HL-60 (cell line): ENCODE results near the gene ICAM2.

ENCODE experiments used
- DNase-seq, 2 experiments: peaks; one replicate each; pipeline ENCODE4 v3.0.0-alpha.2; 2010 to 2020; ENCODE audit warnings: low read depth in 1 of 2, low spot score in 1 of 2
- H3K27ac ChIP-seq: fragments of 250-450 bp; sonication (Bioruptor Pico); replicated peaks from 2 replicates; pipeline ENCODE4 v1.5.1; 2020; ENCODE audit warnings: mild to moderate bottlenecking, moderate library complexity
- H3K27me3 ChIP-seq: fragments of 250-450 bp; sonication (Bioruptor Pico); 2 replicates; pipeline ENCODE4 v1.5.1; 2021; ENCODE audit warnings: mild to moderate bottlenecking, moderate library complexity; ENCODE audit not compliant: insufficient read depth, poor library complexity, severe bottlenecking
- H3K4me3 ChIP-seq: replicated peaks from 2 replicates; pipeline ENCODE4 v1.5.1; 2011; ENCODE audit warnings: mild to moderate bottlenecking, control low read depth, low read length; ENCODE audit not compliant: insufficient read depth
- CTCF ChIP-seq: IDR thresholded peaks from one replicate; pipeline ENCODE4 v1.5.1; 2011; ENCODE audit warnings: low read length, control low read depth, inconsistent platforms; ENCODE audit not compliant: insufficient read depth
- GABPA ChIP-seq: IDR thresholded peaks from 2 replicates; pipeline ENCODE4 v1.6.1; 2012; ENCODE audit warnings: low read depth
- POLR2AphosphoS5 ChIP-seq: IDR thresholded peaks from 2 replicates; pipeline ENCODE4 v1.6.1; 2012; ENCODE audit warnings: low read depth
- REST ChIP-seq: IDR thresholded peaks from 2 replicates; pipeline ENCODE4 v1.6.1; 2012; ENCODE audit warnings: low read depth; ENCODE audit not compliant: insufficient replicate concordance
- SPI1 ChIP-seq: IDR thresholded peaks from 2 replicates; pipeline ENCODE4 v1.6.1; 2012; ENCODE audit warnings: low read depth, mild to moderate bottlenecking, borderline replicate concordance

Gene ICAM2

GRCh38 chr17:63967953-63968352 is 52.5 kb downstream of the ICAM2 start:
- DNase-seq = no peak
- TF ChIP-seq GABPA = no peak
- TF ChIP-seq POLR2AphosphoS5 = no peak
- no peak for TF ChIP-seq CTCF
- no peak for TF ChIP-seq REST
- TF ChIP-seq SPI1 = no peak

GRCh38 chr17:63966646-63967264 is 53.7 kb downstream of the ICAM2 start:
- Histone ChIP-seq H3K27me3 (no peaks in the 10 kb centered on the region), H3K27ac (no peak overlapping the region), H3K4me3 (no peak overlapping the region)
- no peak for DNase-seq
- TF ChIP-seq REST = no peak
- TF ChIP-seq CTCF = no peak
- TF ChIP-seq GABPA = no peak
- TF ChIP-seq SPI1 = no peak

More at GRCh38 chr17:63967953-63968352, 52.5 kb downstream of the ICAM2 start:
- no peak overlapping the region for H3K27ac ChIP-seq
- no peaks in the 10 kb centered on the region for H3K27me3 ChIP-seq
- no peak overlapping the region for H3K4me3 ChIP-seq

GRCh38 chr17:63963123-63963522 is 57.3 kb downstream of the ICAM2 start:
- H3K27me3 ChIP-seq = no peaks in the 10 kb centered on the region
- TF ChIP-seq POLR2AphosphoS5 (no peak), SPI1 (no peak), REST (no peak), CTCF (no peak), GABPA (no peak)
- DNase-seq = no peak
- H3K4me3 ChIP-seq = no peak overlapping the region
- no peak overlapping the region for H3K27ac ChIP-seq
